ENCODE data around the gene EGLN2.

GRCh38 chr19:40768869-40769268 is 30.1 kb upstream of the EGLN2 start:
- TF ChIP-seq, protein P1, sequence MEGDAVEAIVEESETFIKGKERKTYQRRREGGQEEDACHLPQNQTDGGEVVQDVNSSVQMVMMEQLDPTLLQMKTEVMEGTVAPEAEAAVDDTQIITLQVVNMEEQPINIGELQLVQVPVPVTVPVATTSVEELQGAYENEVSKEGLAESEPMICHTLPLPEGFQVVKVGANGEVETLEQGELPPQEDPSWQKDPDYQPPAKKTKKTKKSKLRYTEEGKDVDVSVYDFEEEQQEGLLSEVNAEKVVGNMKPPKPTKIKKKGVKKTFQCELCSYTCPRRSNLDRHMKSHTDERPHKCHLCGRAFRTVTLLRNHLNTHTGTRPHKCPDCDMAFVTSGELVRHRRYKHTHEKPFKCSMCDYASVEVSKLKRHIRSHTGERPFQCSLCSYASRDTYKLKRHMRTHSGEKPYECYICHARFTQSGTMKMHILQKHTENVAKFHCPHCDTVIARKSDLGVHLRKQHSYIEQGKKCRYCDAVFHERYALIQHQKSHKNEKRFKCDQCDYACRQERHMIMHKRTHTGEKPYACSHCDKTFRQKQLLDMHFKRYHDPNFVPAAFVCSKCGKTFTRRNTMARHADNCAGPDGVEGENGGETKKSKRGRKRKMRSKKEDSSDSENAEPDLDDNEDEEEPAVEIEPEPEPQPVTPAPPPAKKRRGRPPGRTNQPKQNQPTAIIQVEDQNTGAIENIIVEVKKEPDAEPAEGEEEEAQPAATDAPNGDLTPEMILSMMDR (IDR thresholded peaks at IDR 0.05) = no peak
- no peak for TF ChIP-seq ZFX (IDR thresholded peaks at IDR 0.05; ENCODE audit: borderline replicate concordance)
